Stimulated activated CD4-positive, alpha-beta T cell treated with anti-CD3 and anti-CD28 coated beads, Interleukin-12 subunit alpha, Interleukin-12 subunit beta, amount 100 ng/mL, for 4 hours (primary cell): ENCODE results near the gene MAML2.

Source experiments
- DNase-seq: peaks from one replicate; pipeline ENCODE4 v3.0.0-alpha.2; 2020

Gene MAML2

DNA sequence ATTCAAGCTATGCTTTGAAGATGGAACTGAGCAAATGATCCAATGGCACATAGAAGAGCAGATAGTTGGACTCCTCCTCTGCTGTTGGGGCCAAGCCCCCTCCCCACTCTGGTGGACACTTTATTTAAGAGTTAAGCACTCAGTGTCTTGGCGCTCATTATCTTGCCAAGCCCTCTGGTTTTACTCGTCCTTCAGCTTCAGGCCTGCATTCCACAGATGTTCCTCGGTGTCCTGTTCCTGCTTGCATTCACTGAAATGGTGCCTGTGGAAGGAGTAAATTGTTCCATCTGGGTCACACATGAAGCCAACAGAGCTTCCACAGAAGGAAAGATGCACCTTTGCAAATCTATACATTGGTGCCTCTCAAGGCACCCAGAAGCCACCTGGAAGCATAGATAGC, 26.1 kb downstream of the MAML2 start:
- DNase-seq: no peak

DNA sequence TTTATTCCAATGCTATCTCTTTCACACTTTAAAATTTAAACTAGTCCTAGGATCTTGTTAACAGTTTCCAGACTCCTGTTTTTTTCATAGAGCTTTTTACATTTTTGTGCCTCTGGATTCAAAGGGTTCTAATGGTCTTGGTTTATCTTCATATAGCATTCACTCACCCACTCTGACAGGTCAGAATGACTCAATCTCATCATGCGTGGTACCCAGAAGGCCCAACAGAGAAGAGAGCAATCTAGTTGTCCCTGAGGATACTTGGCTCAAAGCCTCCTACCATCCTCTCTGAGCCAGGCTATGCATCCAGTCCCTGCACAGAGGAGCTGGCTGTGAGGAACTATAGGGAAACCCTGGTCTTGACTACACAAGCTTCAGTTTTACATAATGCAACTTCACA, 27.5 kb downstream of the MAML2 start:
- DNase-seq: no peak

DNA sequence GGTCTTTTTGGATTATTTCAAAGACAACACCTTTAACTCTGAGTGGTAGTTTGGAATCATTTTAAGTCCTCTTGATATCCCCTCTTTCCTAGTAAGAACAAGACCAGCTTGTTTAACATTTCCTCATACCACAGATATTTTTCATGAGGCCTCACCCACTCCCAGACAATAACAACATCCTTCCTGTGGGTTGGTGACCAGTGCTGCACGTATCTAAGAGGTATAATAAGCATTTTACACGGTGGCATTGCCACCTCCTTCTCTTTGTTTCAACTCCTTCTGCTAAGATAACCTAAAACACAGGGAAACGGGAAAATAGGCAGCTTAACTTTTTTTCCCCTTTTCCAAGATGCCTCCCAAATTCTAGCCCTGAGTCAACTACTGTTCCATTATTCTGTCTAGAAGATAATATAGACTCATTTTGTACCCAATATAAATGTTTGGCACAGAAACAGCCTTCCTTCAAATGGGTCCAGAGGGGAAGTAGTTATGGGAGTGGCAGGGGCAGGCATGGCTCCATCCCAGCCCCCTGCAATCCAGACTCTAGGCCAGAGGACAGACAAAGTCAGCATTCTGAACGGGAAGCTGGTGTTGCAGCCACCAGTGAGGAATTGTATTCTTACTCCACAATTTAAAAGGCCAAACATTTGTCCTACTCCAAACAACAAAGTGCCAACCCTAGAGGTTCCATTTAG, 28.5 kb downstream of the MAML2 start:
- DNase-seq: no peak

DNA sequence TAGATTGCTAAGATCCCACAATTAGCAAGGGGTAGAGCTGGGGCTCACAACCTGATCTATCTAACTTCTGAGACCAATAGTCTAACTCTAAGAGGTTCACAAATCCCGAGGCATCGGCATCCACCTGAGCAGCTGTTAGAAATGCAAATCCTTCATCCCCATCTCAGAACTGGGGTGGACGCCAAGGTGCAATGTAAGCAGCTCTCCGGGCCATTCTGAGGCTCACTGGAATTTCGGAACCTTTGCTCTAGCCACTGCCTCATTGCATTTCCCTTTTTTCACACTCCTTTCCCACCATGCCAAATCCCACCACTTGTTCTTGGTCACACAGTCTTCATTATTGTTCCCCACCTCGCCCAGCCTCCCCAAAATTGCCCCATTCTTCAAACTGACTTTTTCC, 29.8 kb downstream of the MAML2 start:
- no peak for DNase-seq

DNA sequence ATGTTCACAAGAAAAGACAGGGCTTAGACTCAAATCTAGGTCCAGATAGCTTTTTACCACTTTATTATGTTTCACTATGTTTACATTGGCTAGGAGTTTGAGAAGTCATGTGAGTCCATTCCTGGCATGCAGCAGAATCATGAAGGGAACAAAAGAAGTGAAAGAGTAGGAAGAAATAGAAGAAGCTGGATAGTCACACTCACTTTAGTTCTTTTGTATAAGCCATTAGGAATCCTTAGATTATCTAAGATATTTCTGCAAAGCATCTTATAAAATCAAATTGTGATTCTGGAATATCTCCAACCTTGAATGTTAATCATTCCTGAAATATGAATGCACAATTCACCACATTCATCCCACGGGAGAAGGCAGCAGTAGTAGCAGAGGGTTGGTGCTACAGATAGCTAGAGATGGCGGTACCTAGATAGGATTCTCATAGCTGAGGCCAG, 31.9 kb downstream of the MAML2 start:
- DNase-seq: no peak

DNA sequence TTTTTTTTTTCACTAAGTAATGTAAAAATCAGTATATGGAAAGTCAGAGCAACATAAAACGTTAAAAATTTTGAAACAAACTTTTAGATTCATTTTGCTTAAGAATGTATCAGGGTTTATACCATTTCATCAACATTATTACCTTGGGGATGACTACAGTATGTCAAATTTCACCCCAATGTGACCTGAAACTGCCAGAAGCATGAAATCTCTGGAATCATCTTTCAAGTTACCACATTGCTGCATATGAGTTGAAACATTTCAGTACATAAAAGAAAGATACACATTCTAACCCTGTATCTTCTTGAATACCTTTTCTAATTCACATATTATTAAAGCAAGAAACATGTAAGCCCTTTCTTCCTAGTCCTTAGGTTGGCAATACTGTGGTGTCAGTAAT, 32.8 kb downstream of the MAML2 start:
- no peak for DNase-seq

DNA sequence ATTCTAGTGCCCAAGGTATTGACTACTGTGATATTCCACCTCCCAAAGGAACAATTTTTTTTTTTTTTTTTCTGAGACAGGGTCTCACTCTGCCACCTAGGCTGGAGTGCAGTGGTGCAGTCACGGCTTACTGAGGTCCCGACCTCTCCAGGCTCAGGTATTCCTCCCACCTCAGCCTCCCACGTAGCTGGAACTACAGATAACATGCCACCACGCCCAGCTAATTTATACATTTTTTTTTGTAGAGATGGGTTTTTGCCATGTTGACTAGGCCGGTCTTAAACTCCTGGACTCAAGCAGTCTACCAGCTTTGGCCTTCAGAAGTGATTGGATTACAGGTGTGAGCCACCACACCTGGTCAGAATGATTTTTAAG, 33.4 kb downstream of the MAML2 start:
- DNase-seq: no peak

DNA sequence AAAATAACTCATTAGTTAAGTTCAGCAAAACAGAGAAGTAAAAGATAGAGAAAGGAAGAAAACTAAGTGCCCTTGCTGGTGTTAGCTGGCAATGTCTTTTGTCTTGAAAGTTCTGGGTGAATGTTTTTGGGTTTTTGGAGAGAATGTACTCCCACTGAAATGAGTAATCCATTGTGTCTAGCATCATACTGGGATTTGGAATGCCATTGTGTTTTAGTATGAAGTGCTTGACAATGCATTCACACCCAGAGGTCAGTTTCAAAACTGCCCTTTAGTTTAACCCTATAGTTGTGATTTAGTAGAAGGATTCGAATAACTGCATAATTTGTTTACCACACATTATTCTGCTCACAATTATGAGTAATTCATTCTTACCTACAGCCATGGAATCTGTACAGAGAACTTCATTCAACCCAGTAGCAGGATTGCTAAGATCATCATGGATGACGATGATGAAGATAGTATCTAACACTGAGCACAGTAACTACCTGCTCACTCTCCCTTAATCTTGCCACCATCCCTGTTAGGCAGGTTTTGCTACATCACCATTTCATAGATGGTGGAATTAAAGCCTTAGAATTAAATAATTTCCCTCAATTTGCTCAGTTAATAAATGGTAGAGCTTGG, 33.9 kb downstream of the MAML2 start:
- no peak for DNase-seq

DNA sequence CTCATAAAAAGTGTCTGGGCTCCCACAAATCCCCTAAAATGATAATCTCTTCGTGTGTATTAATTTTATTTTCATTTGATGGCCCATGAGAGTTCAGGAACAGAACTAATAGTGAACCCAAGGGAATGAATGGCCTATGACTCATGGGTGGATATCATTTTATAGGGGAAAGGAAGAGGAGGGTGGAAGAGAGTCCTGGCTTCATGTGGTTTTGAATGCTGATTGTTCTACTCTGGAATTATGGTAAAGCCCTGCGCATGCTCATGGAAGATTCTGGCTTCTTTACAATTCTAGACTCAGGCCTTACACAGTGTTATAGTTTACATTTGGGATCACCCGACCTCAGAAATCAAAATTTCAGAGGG, 35.2 kb downstream of the MAML2 start:
- no peak for DNase-seq

DNA sequence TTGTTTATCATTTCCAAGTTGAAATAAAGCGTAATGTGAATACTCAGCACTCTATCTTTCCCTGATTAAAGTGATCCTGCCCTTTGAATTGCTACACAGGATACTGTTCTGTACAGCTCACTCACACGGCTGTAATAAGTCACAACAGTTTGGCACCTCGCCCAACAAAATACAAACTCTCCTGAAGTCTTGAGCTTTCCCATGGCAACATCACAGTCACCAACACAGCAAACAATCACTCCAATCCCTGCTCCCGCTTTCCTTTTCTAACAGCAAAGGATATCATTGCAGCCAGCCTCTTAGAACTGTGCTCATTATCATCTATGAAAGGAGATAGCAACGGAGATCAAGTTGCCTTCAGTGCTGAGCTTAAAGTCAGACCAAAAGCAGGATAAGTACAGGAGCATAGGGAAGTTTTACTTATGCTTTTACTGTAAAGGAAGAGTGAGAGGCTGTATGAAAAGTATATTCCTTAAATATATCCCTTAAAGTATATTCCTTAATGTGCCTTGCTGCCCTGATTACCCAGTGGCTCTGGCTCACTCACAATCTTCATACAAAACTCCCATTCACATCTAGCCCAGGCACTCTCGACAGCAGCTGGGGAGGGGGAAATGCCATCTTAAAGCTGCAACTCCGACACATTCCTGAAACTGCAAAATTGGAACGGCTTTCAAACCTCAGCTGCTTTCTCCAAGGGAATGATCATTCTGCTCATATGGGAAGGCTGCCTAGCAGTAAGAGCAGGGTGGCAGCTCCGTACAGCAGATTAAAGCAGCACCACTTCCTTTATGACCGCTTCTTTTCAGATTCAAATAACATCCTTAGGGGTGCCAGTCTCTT, 35.8 kb downstream of the MAML2 start:
- no peak for DNase-seq

DNA sequence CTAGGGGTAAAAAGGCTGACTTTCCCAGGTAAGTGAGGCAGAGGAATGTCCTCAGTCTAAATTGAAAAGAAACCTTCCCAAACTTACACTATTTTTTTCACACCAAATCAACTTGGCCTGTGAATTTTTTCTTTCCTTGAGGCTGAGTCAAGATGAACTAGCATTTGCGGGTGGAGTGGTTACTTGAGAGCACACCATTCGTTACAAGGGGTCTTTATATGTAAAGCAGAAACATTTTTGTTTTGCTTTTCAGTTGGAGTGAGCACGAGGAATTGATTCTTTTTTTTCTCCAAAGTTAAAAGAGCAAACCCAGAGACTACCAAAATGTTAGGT, 36.4 kb downstream of the MAML2 start:
- no peak for DNase-seq

DNA sequence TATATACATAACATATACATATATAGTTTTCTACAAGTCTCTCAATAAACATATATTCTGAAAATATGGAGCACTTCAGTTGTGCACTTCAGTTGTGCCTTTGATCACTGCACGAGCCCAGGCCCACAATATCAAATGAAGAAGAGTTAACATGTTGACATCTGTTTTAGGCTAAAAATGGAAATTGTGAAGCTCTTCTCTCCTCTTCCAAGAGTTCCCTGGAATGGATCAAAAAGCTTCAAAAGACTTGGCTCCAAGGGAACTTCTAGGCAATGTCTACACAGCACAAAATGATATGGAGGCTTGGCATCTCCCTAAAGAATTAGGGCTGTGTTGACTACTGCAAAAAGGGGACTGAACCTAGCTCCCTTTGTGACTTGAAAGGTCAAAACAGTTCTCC, 36.9 kb downstream of the MAML2 start:
- no peak for DNase-seq

DNA sequence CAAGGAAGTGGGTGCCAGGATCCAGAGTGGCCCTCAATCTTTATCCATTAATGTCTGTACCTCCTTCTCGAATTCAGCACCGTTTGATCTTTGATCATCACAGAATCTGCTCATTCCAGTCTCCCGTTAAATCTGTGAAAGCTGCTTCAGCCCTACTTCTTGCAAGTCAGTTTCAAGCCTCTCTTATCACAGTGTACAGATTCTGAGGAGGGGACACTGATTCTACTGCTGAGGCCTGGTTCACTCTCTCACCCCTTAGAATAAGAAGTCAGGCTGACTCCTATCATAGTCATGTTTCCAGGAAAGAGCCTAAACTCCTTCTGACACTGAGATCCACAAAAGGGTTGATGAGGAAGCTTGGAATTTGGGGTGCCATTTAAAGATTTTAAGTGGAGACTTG, 39.0 kb downstream of the MAML2 start:
- DNase-seq: no peak

DNA sequence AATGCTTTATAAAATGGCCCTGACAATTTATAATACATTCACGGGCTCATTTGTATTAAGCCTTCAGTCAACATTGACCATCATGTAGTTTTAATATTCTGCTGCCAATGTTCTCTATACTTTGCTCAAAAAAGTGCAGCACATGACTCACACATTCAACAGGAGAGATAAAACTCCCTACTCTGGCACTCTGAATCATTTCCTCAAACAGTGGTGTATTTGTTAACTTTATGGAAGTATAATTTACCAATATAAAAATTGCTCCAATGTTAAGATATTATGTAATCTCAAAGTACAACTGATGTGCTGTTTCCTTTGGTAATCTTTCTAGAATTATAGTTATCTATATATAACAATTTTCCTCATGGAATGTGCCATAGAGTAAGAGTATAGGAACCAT, 39.9 kb downstream of the MAML2 start:
- no peak for DNase-seq

DNA sequence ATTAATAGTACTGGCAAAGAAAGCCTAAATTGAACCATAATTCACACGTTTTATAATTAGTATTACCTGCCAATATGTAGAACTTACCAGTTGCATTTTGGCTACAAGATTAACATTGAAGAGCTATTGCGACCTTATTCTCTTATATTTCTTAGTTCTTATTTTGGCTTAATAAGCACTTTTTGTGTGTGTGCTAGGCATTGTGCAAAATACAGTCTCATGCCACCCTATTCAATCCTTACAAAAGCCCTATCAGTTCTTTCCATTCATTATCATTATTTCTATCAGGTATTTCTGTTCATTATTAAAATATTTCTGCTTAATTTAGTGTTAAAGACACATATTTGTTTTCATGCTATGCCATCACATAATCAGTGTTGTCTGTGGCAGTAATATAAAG, 41.2 kb downstream of the MAML2 start:
- DNase-seq: no peak

DNA sequence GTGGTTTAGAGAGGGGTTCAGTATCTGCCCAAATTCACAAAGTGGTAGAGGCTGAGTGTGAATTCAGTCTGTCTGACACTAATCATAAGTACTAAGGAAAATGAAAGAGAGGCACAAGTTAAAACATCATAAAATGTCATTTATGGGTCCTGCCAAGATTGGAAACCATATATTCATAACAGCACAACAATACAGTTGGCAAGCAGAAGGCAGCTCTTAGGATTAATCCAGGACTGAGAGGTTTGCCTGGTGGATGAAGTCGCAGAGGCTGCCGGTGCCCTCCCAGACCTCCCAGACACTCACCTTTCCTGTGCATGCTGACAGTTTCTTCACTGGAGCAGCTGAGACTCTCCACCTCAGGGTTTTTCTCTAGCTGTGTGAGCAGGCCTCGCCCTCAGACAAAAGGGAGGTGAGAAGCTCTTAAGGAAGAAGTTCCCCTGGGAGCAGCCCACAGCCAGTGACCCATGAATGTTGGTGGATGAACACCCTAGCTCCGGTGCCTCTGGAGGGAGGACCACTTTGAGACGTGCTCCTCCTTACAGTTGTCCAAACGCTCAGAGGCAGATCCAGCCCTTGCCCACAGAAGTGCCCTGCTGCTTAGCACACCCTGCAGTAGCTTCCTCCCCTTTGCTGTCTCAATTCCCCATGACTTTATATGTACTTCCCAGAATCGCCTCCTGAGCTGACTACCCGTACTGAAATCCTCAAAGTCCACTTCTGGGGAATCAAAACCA, 43.7 kb downstream of the MAML2 start:
- no peak for DNase-seq

DNA sequence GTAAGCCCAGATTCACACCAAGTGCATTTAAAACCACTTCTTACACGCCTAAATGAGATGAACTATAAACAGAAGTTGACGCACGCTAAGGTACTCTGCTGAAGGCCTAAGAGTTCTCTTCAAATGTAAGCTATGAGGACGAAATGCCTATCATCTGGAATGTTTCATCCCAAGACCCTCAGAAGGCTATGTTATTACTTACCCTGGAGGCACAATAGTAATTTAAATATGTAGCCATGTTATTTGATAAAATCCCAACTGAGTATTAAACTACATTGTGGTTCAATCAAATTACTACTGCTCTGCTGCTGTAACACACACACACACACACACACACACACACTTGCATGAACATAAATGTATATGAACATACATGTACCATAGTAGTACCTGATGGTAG, 47.6 kb downstream of the MAML2 start:
- no peak for DNase-seq

DNA sequence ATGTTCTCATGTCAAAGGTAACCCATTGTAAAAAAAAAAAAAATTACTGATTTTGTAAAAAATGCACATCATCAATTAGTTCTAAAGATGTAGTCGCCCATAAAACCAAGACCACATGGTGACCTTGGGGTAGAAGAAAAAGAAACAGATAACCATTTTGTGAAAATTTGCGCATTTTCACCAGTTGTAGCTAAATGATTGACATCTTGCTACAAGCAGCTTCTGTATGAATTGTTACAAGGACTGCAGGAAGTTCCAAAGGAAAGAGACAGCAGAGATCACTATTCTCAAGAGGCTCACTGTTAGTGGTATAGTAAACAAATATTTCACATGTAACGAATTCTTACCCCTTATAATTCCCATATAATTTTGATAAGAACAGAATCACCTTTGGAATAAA, 48.7 kb downstream of the MAML2 start:
- DNase-seq: no peak

DNA sequence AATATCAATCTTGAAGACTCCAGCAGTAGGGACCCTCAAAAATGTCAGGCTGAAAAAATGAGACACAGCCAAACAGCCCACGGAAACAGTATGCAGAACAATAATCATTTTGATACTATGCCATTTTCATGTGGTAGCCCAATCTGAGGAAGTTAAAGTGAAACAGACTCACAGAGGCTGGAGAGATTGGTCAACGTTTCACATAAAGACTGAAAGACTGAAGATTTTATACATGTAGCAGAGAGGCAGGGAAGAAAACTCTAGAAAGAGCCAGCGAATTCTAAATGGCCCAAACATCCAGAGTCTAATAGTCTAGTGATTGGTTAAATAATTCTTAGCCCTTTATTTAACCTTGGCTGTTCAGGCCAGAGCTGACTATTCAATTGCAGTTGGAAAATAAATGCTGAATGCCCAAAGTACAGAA, 49.4 kb downstream of the MAML2 start:
- no peak for DNase-seq

DNA sequence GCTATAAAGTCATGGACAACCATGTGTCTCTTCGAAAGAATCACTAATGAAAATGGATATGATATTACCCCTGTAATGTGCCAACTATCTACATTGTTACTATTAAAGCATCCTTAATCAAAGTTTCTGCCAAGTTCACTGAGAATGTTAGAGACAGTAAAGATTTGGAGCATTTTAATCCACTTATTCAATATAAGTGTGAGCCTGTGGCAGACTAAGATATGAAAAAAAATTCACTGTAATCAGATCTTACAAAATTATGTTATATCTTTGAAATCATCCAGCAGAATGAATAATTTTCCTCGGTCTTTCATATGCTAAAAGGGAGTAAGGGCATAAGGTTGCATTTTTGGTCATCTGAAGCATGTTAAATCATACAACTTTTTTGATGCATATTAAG, 49.9 kb downstream of the MAML2 start:
- no peak for DNase-seq

DNA sequence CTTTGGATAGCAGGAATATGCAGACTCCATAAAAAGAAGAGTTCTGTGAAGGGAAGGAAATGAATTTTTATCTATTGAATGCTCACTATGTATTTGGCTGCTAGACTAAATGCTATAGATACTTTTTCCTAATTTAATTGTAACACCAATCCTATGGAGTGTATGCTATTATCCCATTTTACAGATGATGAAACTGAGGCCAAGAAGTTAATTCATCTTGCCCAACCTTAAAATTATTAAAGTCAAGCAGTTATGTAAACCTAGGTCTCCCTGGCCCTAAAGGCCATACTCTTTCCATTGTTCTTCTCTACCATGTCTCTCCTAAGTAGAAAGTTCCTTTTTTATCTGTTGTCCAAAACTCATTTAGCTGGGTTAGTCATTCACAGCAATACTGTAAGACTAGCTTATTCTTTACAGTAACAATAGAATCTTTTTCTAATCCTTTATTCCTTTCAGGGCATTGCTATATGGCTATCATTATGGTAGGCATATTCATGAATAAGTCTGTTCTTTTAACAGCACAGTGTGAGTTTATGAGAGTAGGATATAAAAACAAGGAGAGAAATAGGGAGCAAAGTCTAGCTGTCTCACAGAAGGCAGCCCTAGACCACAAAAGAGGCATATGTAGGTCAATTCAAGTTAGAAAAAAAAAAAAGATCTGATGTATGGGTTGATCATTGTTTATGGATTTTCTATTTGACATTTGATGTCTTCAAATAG, 50.5 kb downstream of the MAML2 start:
- no peak for DNase-seq

DNA sequence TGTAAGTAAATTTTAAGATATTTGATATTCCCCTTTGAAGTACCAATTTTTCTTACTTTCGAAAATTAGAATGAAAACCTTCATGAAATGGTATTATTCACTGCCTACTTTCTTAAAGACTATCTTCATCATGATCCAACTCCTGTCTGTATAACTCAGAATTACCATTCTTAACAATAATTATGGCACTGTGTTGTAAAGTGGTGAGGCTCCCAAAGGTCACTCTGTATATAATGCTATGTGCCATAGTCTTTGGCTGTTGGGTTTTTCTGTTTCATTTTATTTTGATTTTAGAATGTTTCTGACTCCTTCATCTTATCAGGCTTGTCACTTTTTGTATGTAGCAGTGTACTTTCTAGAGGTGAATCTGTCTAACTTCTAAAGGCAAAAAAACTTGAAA, 52.4 kb downstream of the MAML2 start:
- no peak for DNase-seq

DNA sequence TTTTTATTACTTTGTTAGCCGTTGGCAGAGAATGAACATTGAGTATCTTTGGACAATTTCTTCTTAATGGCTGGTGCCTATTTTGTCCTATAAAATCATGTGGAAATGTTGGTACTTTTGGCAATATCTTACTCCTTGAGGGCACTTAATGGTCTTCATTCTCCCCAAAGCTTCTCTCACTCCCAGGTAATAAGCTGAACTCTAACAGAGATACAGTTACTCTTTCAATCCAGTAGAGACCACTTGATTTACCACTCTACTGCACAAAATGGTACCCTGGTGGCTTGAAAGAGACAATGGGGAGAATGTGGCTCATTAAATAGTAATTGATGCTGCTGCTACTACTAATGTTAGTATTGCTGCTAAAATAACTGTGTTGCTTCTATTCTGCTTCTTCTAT, 53.0 kb downstream of the MAML2 start:
- DNase-seq: no peak
